Heart right ventricle (tissue), 16 donors: ENCODE measurements around the gene SAC3D1. TPM values are rescaled to one million over a fixed set of nuclear protein-coding genes. Genes with fewer than 3 reads are reported as not detected.
A peak's percentile ranks its signal among the peaks of the same experiment; 100 is the strongest.

Experiments used
- ATAC-seq, 8 donors: fragments of 200-7000 bp; cut with Tn5 transposase; one replicate each; pipeline ENCODE4 v1.9.1; 2020; ENCODE audit warnings: mild to moderate bottlenecking in 8 of 8, moderate library complexity in 8 of 8, moderate number of reproducible peaks in 1 of 8
- DNase-seq, 2 donors: peaks; one replicate each; pipeline ENCODE4 v3.0.0-alpha.2; 2020
- H3K27ac ChIP-seq, 10 donors: fragments of 200-600 bp; sonication (generic) in 2 of 10; one replicate each; pipeline versions ENCODE4 v1.5.0 to v1.8.0; 2020 to 2022; ENCODE audit warnings: mild to moderate bottlenecking in 3 of 10
- H3K27me3 ChIP-seq, 7 donors: fragments of 200-600 bp; one replicate each; pipeline ENCODE4 v1.8.0; 2021 to 2022; ENCODE audit warnings: mild to moderate bottlenecking in 2 of 7
- H3K36me3 ChIP-seq, 9 donors: fragments of 200-600 bp; sonication (generic) in 1 of 9; one replicate each; pipeline versions ENCODE4 v1.5.0 to v1.8.0; 2020 to 2022; ENCODE audit warnings: mild to moderate bottlenecking in 2 of 9
- H3K4me1 ChIP-seq, 9 donors: fragments of 200-600 bp; sonication (generic) in 1 of 9; one replicate each; pipeline versions ENCODE4 v1.5.0 to v1.8.0; 2020 to 2022; ENCODE audit warnings: mild to moderate bottlenecking in 4 of 9
- H3K4me3 ChIP-seq, 10 donors: fragments of 200-600 bp; sonication (generic) in 2 of 10; one replicate each; pipeline versions ENCODE4 v1.5.0 to v1.8.0; 2020 to 2022; ENCODE audit warnings: mild to moderate bottlenecking in 7 of 10, moderate library complexity in 2 of 10
- H3K9me3 ChIP-seq, 11 donors: fragments of 200-600 bp in 10 of 11; sonication (generic) in 2 of 11; one replicate each; pipeline versions ENCODE4 v1.5.0 to v1.8.0; 2013 to 2022; ENCODE audit warnings: mild to moderate bottlenecking in 2 of 11, control low read depth in 1 of 11, moderate library complexity in 1 of 11
- WGBS, 2 donors: extraction: QIAGEN DNeasy Blood & Tissue Kit; methylation state at CpG; one replicate each; pipeline ENCODE4 v1.1.7; 2013; ENCODE audit warnings: inconsistent platforms in 1 of 2; 5-methylcytosine and 5-hydroxymethylcytosine counted together
- intact Hi-C, 10 donors: fragments of 100-400 bp; cut with DNase I; formaldehyde crosslinking; loops; one replicate each; pipeline versions ENCODE4 v1.11.1 to v1.14.2; 2022
- polyA plus RNA-seq, 2 donors: library from polyadenylated mRNA; stranded (reverse); fragments of 200-250 nt; gene quantifications; one replicate each; pipeline ENCODE4 v1.2.3, GENCODE V29; 2013
- total RNA-seq, 10 donors: library from RNA; stranded (reverse); fragmentation: NEBNext Ultra II Directional in 3 of 10; extraction: Animal tissue kit (Norgen Biotek cat#: 25700) in 3 of 10; gene quantifications; one replicate each; pipeline versions ENCODE4 v1.2.1 to v1.2.4, GENCODE V29; 2021 to 2023
- TF ChIP-seq, protein P1 (sequence below), 9 donors: fragments of 200-600 bp; sonication (generic) in 2 of 9; IDR thresholded peaks; one replicate each; pipeline versions ENCODE4 v1.5.0 to v1.8.0; 2021 to 2022; ENCODE audit warnings: antibody characterized with exemption in 9 of 9, mild to moderate bottlenecking in 5 of 9, moderate library complexity in 1 of 9
- donor health status: Arrhythmogenic right ventricular cardiomyopathy.
- donor health status: ischemic (EF 13 %, LVEDD 7.1; RV severe dilation, severe dysfunction).
- donor health status: healthy with polysubstance abuse.
- donor health status: DM: no; HTN: yes; CAD: no.
- donor health status: DM: no; HTN: no; CAD: no.
- donor health status: ischemic (EF 25% LVEDD 6.9; RV normal size, moderate dysfunction).
- donor health status: ischemic (EF 25% LVEDD 5.7; RV mildly dilated, moderate dysfunction).
- donor health status: healthy.
- donor health status: DM: yes; HTN: yes; CAD: no.
- donor health status: Ischemic cardiomyopathy.
- donor health status: ischemic (EF 35%, LVEDD 5.7; RV mildly dilated, moderate dysfunction).
- donor health status: nonischemic (EF 11% LVEDD 7.7; RV severe dilation, severe dysfunction).
- donor health status: DM: yes; HTN: yes; CAD: no.
- donor health status: PGD.
- donor health status: ischemic (EF 29% LVEDD 5.4; RV normal size, mild dysfunction).
- donor health status: nonischemic (EF 23%, LVEDD 6.1; RV moderate dilation, normal function).

SAC3D1 gene
- total and polyA plus RNA-seq, 12 donors: 3.8 to 17.3 (median 4.8) TPM

DNA sequence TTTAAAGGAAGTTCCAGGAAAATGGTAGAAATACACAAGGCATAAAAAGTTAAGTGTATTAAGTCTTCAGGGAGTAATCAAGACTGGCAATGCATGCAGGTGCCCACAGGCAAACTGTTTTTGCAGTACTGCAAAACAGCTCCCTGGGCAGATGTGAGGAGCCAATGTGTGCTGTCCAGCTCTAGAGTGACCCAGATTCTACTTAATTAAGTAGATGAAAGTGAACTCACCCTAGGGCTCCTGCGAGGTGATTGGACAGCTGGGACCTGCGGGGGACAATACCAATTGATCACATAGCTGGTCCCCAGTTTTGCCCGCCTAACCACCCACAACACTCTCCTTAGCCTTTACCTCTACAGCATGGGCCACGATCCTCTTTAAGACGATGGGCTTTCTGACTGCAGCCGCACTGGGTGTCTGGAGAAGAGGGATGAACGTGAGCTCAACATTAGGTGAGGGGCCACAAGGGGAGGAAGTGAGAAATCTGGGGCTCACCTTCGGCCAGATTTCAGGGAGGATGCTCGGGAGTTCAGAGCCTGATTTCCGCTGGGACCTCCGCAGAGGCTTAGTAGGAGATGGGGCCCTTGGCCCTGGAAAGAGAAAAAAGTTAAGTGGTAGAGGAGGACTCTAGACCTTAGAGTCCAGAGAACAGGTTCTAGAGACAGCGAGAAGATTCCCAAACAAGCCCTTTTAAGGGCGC, 42.3 kb downstream of the SAC3D1 start:
- intact Hi-C loops: loop anchor here in 6 of 10 donors (5.0 to 10.0 kb wide), 5 partner anchors 39 to 158 kb away; partner anchors contain the start of genes FAU (in 2 of the 6), MRPL49 (in 2 of the 6), SNX15 (in 2 of the 6) and ARL2 (in 1 of the 6)
- WGBS, 2 donors: 3 to 8% methylated on average over 13 of the region's 13 CpGs
- DNase-seq: no peak
- H3K4me3 ChIP-seq: peak overlapping the region; percentile 64 to 93 (median 81)
- TF ChIP-seq, protein P1, sequence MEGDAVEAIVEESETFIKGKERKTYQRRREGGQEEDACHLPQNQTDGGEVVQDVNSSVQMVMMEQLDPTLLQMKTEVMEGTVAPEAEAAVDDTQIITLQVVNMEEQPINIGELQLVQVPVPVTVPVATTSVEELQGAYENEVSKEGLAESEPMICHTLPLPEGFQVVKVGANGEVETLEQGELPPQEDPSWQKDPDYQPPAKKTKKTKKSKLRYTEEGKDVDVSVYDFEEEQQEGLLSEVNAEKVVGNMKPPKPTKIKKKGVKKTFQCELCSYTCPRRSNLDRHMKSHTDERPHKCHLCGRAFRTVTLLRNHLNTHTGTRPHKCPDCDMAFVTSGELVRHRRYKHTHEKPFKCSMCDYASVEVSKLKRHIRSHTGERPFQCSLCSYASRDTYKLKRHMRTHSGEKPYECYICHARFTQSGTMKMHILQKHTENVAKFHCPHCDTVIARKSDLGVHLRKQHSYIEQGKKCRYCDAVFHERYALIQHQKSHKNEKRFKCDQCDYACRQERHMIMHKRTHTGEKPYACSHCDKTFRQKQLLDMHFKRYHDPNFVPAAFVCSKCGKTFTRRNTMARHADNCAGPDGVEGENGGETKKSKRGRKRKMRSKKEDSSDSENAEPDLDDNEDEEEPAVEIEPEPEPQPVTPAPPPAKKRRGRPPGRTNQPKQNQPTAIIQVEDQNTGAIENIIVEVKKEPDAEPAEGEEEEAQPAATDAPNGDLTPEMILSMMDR (IDR thresholded peaks at IDR 0.05): no peak
- no peaks in the 10 kb centered on the region for H3K27me3 ChIP-seq
- no peaks in the 10 kb centered on the region for H3K9me3 ChIP-seq
- peaks cover 6 to 34% (median 20%) of the 10 kb centered on the region in 9 donors for H3K4me1 ChIP-seq
- ATAC-seq: peak in 1 of 8 donors; percentile 2
- H3K27ac ChIP-seq: peak overlapping the region in 7 of 10 donors; percentile 82 to 96 (median 93)
- peaks cover 0 to 50% (median 17%) of the 10 kb centered on the region in 9 donors for H3K36me3 ChIP-seq

DNA sequence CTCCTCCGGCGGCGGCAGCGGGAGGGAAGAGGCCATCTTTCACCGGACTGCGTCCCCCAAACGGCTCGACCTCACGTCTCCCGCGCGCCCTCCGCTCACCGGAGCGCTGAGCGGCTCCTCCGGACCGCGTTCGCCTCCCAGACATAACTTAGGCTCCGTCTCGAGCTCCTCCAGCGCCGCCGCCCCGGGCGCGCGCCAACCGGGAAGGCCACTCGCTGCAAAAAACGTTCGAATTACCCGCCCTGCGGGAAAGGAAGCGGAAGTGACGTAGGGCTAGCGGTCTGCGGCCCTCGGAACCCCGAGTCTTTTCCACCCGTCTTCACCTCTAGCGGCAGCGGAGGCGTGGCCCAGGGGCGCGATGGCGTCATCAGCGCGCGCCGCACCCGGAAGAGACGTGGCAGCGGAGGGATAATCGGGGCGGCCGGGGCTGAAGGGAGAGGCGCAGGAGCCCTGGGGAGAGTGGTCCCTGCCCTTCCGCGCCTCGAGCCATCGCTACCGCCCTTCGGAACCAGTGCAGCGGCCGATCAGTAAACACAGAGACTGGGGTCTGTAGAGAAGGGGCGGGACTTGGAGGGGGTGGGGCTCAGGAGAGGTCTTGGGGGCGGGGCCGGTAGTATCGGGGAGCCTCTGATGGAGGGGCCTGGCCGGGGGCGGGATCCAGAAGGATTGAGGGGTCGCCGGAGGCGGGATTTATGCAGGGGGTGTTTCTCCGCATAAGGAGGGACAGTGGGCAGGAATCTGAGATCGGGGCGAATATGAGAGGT, 43.0 kb downstream of the SAC3D1 start, which contains the start of the genes CDCA5 and ZFPL1:
Gene CDCA5 (minus strand): TSS at position 207 of the 764 bp plus-strand sequence. CDS start 62 bp downstream, at position 145.
Gene ZFPL1 (plus strand): TSS at position 389 of the 764 bp plus-strand sequence. CDS start 477 bp downstream, outside the sequence.
- Histone ChIP-seq H3K4me3 (peak within 1 kb of the TSS; percentile 64 to 93 (median 81)), H3K36me3 (peaks cover 0 to 57% (median 17%) of the 10 kb centered on the region in 9 donors), H3K9me3 (no peaks in the 10 kb centered on the region), H3K27ac (peak within 1 kb of the TSS; percentile 79 to 96 (median 92)), H3K27me3 (no peaks in the 10 kb centered on the region), H3K4me1 (peaks cover 6 to 34% (median 20%) of the 10 kb centered on the region in 9 donors)
- TF ChIP-seq, protein P1 (IDR thresholded peaks at IDR 0.05): no peak
- WGBS, 2 donors: 0% methylated on average over 79 of the region's 79 CpGs
- ATAC-seq (peak; percentile 94 to 98 (median 98)), DNase-seq (peak; percentile 95)
- intact Hi-C loops: loop anchor here in 6 of 10 donors (1.0 to 10.0 kb wide), 11 partner anchors 12 to 159 kb away; partner anchors contain the start of genes FAU (in 4 of the 6), MRPL49 (in 4 of the 6), SNX15 (in 3 of the 6) and SAC3D1 (in 2 of the 6)

DNA sequence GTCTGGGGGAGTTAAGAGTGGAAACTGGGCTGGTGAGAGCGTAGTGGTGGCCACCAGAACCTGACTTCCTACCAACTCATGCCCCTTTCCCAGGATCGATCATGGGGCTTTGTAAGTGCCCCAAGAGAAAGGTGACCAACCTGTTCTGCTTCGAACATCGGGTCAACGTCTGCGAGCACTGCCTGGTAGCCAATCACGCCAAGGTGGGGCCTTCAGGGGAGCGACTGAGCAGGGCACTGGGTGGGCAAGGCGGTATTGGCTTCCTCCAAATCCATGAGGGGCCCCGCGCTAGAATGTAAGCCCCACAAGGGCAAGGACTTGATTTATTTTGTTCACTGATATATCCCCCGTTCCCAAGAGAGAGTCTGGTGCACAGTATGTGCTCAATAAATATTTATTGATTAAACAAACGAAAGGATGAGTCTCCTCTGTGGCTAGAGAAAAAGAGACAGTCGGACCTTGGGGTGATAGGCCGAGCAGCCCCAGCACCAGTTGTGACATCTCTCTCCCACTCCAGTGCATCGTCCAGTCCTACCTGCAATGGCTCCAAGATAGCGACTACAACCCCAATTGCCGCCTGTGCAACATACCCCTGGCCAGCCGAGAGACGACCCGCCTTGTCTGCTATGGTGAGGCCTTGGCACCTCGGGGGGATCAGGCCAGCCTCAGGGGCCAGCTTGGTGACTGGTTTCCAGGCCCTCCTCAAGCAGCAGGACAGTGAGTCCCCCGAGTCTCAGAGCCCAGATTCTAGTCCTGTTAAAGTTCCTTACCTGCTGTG, 43.8 kb downstream of the SAC3D1 start:
- intact Hi-C loops: loop anchor here in 7 of 10 donors (1.0 to 10.0 kb wide), 12 partner anchors 12 to 160 kb away; partner anchors contain the start of genes FAU (in 4 of the 7), MRPL49 (in 4 of the 7), SNX15 (in 3 of the 7) and SAC3D1 (in 2 of the 7)
- Histone ChIP-seq H3K4me1 (peaks cover 6 to 34% (median 20%) of the 10 kb centered on the region in 9 donors), H3K36me3 (peaks cover 0 to 62% (median 17%) of the 10 kb centered on the region in 9 donors), H3K9me3 (no peaks in the 10 kb centered on the region), H3K4me3 (peak overlapping the region; percentile 64 to 93 (median 81)), H3K27me3 (no peaks in the 10 kb centered on the region), H3K27ac (peak overlapping the region; percentile 79 to 96 (median 92))
- TF ChIP-seq, protein P1 (IDR thresholded peaks at IDR 0.05): no peak
- no peak for DNase-seq
- peak in 2 of 8 donors; percentile 1 for ATAC-seq
- WGBS, 2 donors: 45 to 48% methylated on average over 23 of the region's 23 CpGs
